CD4-positive, alpha-beta T cell treated with Interleukin-12 subunit alpha and Interleukin-12 subunit beta, for 1 hour (primary cell): Measurements from ENCODE around the gene ADORA1.
A peak's percentile ranks its signal among the peaks of the same experiment; 100 is the strongest.

Source experiments
- DNase-seq: peaks from one replicate; pipeline ENCODE4 v3.0.0-alpha.2; 2020

Gene ADORA1

DNA sequence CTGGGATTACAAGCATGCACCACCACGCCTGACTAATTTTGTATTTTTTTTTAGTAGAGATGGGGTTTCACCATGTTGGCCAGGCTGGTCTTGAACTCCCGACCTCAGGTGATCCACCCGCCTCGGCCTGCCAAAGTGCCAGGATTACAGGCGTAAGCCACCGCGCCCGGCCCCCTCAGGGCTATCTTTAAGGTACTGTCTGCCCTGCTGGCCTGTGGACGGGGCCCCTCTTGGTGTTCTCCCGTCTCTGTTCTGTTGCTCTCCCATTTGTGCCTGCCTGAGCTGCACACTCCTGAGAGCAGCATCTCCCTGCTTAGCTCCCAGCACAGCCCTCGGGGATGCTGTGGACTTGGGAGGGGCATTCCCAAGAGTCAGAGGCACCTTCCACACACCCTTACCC, 34.2 kb downstream of the ADORA1 start:
- DNase-seq: no peak

DNA sequence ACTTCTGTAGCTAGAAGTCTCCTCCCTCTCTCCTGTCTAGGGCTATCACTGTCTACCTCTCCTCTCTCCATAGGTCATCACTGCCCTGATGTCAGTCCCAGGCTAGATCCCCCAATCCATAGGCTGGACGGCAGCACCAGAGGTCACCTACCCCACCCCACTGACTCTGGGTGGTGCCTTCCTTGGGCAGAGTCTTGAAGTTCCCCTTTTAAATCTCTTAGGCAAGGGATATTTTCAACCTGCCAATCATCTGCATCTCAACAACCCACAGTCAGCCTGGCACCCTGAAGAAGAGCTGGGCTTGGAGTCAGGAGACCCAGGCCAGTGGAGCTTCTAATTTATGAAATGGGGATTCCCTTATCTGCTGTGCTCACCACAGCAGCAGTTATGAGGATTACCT, 34.9 kb downstream of the ADORA1 start:
- no peak for DNase-seq

DNA sequence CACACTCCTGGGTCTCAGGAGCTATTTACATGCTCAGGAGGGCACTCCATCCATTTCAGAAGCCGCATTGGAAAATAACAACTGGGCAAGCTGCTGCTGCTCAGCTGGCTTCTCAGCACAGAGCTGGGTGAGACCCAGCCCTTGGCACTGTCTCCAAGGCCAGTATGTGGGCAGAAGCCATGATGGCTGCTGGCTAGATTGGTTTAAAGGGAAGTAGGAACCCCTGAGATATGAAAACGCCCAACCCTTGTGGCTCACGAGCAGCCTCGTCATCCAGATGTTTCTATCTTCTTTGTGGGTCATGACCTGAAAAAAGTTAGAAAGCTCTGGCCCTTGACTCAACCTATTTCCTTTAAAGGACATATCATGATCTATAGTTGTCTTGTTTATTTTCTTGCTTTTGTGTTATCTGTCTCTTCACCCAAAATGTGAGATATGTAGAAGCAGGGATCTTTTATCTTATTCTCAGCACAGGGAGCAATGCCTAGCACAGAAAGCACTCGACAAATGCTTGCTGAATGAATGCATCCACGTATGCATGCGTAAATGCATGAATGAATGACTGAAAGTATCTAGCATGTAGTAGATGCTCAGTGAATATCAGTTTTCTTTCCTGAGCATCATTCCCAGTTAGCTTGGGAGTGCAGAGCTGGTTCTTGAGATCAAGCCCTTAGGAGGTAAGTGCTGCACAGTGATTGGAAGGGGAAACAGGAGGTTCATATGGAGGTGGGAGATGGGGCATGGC, 36.5 kb downstream of the ADORA1 start:
- DNase-seq: no peak

DNA sequence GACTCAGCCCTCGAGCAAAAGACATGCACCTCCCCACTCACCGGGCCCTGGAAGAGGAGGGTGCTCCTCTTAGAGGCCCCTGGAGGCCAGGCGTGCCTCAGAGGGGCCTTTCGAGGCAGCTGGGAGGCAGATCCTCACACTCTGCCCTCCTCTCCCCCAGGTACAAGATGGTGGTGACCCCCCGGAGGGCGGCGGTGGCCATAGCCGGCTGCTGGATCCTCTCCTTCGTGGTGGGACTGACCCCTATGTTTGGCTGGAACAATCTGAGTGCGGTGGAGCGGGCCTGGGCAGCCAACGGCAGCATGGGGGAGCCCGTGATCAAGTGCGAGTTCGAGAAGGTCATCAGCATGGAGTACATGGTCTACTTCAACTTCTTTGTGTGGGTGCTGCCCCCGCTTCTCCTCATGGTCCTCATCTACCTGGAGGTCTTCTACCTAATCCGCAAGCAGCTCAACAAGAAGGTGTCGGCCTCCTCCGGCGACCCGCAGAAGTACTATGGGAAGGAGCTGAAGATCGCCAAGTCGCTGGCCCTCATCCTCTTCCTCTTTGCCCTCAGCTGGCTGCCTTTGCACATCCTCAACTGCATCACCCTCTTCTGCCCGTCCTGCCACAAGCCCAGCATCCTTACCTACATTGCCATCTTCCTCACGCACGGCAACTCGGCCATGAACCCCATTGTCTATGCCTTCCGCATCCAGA, 37.7 kb downstream of the ADORA1 start:
- DNase-seq: no peak

DNA sequence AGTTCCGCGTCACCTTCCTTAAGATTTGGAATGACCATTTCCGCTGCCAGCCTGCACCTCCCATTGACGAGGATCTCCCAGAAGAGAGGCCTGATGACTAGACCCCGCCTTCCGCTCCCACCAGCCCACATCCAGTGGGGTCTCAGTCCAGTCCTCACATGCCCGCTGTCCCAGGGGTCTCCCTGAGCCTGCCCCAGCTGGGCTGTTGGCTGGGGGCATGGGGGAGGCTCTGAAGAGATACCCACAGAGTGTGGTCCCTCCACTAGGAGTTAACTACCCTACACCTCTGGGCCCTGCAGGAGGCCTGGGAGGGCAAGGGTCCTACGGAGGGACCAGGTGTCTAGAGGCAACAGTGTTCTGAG, 38.3 kb downstream of the ADORA1 start:
- DNase-seq: no peak

DNA sequence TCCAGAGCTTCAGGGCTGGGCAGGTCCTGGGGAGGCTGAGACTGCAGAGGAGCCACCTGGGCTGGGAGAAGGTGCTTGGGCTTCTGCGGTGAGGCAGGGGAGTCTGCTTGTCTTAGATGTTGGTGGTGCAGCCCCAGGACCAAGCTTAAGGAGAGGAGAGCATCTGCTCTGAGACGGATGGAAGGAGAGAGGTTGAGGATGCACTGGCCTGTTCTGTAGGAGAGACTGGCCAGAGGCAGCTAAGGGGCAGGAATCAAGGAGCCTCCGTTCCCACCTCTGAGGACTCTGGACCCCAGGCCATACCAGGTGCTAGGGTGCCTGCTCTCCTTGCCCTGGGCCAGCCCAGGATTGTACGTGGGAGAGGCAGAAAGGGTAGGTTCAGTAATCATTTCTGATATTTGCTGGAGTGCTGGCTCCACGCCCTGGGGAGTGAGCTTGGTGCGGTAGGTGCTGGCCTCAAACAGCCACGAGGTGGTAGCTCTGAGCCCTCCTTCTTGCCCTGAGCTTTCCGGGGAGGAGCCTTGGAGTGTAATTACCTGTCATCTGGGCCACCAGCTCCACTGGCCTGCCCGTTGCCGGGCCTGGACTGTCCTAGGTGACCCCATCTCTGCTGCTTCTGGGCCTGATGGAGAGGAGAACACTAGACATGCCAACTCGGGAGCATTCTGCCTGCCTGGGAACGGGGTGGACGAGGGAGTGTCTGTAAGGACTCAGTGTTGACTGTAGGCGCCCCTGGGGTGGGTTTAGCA, 38.8 kb downstream of the ADORA1 start:
- DNase-seq: no peak

DNA sequence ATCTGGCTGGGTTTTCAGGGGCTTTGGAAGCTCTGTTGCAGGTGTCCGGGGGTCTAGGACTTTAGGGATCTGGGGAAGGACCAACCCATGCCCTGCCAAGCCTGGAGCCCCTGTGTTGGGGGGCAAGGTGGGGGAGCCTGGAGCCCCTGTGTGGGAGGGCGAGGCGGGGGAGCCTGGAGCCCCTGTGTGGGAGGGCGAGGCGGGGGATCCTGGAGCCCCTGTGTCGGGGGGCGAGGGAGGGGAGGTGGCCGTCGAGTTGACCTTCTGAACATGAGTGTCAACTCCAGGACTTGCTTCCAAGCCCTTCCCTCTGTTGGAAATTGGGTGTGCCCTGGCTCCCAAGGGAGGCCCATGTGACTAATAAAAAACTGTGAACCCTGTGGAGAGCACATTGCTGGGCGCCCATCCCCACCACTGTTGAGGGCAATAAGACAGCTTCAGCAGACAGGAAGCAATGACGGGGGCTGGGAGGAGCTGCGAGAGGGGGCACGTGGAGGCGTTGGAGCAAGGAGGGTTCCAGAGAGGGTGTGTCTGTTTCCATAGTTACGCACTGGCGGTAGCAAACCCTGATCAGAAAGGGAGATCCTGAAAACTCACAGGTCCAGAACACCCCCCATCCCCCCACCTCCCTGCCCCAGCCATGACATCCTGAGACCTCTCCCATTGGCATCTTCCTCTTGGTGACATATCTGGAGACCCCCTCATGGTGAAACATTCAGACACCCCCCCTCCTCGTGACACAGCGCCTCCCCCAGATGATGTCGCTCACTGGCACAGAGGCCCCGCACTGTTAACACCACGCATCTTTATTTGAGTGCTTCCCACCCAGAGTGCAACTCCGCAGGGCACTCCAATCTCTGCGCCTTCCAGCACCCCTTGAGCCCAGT, 39.7 kb downstream of the ADORA1 start:
- DNase-seq: no peak

DNA sequence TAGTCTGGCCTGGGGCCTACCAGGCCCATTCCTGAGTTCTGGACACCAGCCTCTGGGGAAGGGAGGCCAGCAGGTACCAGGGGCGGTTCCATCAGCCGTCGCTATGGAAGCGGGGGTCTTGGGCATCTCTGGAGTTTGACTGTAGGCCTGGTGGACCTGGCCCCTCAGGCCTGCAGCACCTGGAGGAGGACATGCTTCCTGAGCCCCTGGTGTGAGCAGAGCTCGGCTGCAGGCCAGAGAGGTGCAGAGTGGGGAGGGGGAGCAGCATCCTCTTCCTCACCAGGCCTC, 40.3 kb downstream of the ADORA1 start:
- no peak for DNase-seq

DNA sequence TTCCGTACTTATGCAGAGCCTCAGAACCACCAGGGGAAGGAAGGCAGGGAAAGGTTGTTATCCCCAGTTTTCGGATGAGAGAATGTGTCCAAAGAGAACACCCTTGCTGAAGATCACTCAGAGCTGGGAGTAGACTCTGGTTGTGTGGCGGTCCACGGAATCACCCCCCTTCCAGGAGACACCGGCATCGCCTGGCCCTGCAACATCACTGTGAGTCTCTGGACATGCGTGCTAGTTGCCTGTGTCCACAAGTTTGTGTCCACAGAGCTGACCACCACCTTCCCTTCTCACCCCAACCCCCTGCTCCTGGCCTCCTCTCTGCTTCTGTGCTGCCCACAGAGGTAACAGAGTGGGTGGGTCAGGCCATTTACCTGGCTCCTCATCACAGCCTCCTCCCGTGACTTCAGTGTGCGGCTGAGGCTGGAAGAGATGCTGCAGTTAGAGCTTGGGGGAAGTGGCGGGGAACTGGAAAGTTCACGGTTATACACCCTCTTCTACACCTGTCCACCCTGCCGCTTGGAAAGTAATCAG, 40.8 kb downstream of the ADORA1 start:
- no peak for DNase-seq

DNA sequence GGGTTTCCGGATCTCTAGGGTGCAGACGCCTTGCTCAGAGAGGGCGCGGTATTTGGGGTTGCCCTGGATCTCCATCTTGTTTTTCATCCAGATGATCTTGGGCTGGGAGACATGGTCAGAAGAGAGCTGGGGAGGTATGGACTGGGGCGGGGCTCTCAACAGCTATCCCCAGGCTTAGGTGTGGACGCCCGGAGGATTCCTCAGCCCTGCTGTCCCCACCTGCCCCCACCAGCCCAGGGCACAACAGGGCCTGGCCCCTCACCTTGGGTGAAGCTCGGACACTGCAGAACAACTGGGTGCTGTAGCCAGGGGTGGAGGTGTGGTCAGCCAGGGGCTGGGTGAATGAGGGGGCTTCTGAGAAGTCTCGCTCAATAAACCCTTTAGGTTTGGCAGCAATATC, 41.5 kb downstream of the ADORA1 start:
- no peak for DNase-seq

DNA sequence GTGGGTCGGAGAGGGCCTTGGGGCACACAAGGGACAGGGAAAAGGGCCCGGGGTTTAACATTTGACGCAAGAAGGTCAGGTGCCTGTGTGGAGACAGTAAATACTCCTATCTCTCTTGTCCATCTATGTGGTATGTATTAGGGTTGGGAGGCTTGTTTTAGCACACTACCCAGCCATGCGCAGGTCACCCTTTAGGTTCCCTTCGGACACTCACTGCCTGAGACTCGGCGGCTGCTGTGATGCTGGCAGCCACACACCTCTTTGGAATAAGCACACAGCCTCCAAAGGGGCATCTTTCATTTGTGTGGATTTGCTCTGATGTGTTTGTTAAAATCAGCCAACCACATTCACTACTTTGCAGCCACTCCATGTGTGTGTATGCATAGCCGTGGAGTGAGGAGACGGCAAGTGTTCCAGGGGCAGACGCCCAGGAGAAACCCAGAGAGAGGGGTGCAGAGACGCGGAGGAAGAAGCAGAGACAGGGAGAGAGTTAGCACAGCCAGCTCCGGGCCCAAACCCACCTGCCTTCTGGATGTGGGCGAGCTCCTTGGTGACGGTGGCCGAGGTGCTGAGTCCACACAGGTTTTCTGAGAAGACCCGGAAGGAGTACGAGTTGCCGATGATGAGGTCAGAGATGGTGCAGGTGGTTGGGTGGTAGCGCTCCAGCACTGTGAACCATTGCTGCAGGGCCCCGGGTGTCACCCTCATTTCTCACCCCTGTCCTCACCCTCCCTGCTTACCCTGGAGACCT, 42.4 kb downstream of the ADORA1 start:
- DNase-seq: no peak

DNA sequence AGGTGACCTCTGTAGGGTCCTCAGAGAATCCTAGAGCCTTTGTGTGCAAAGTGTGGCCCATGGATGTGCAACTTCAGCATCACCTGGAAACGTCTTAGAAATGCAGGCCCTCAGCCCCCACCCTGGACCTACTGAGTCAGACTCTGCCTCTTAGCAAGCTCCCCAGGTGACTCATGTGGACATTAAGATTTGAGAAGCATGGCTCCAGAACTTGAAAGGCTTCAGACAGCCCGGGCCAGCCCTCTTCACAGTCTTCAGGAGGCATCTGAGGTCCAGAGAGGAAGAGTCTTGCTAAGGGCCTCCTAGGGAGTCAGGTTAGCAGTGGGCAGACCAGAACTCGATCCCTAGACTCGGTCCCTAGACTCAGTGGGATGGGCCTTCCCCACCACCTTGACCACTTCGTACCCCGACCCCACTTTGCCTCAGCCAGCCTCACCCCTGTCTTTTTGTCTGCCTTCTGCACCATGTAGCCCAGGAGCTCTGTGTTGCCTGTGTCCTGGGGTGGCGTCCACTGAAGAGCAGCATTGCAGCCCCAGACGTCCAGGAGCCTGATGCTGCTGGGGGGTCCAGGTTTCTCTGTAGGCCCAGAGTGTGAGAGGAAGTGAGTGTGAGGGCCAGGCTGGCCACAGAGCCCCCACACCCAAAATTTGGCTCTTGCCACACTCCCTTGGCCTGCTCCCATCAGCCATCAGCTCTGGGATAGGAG, 43.3 kb downstream of the ADORA1 start:
- DNase-seq: no peak

DNA sequence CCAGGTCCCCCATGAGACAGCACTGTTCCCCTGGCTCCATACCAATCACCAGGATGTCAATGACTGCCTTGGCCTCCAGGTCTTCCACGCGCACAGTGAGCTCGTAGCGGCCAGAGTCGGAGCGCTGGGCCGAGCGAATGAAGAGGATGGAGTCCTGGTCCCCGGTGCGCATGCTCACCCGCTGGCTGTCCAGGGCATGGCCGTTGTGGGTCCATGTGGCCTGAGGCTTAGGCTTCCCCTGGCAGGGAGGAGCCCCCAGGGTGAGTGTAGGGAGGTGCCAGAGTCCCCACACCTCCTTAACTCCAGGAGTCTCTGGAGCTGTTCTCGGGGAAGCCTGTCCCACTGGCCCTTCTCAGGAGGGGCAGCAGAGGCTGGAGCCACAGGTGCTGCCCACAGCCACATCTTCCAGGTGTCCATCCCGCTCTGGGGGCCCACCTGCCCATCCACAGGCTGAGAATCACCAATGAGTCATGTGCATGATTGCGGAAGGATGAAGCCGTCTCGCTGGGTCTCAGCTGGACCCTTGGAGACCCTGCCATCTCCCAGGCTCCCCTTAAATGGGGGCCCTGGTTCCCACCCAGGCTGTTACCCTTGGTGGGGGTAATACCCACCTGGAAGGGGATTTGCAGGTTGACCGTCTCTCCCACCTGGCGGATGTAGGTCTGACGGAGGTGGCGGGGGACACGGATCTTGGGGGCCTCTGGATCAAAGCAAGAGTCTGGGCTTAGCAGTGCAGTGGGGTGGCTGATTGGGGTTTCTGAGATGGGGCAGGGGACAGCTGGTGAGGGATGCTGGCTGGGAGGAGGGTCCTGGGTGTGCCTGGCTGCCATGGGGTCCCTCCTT, 44.0 kb downstream of the ADORA1 start:
- no peak for DNase-seq

DNA sequence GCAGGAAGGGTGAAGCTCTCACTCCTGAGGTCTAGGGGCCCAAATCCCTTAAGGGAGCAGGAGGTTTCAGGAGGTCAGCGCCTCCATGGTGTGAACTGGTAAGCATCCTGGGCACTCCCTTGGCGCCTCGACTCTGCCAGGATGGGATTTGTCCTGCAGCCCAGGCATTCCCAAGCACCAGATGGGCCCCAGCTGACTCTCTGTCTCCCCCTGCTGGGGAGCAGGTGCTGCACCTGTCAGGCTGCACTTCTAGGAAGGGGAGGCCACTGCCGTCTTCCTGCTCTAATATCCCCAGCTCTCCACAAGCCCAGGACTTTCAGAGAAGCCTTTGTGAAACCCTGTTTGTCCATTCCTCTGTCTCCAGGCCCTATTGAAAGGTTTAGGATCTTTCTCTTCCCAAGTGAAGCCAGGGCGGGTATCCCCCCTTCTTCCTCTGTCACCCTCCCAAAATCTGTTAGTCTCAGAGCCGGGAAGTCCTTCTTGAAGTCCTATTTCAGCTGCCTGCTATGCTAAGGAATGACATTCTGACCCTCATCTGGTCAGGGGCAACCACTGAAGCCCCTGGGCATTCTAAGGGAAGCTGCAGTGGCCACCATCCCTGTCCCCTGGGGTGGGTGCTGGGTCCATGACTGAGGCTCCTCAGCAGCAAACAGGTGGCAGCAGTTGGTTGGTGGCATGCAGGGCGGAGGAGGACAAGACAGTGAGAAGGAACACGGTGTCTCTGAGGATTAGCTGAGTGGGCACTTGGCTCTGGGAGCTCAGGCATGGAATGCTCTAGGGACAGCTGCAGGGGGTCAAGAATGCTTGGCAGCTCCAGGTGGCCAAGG, 44.9 kb downstream of the ADORA1 start:
- peak; percentile 26 for DNase-seq

DNA sequence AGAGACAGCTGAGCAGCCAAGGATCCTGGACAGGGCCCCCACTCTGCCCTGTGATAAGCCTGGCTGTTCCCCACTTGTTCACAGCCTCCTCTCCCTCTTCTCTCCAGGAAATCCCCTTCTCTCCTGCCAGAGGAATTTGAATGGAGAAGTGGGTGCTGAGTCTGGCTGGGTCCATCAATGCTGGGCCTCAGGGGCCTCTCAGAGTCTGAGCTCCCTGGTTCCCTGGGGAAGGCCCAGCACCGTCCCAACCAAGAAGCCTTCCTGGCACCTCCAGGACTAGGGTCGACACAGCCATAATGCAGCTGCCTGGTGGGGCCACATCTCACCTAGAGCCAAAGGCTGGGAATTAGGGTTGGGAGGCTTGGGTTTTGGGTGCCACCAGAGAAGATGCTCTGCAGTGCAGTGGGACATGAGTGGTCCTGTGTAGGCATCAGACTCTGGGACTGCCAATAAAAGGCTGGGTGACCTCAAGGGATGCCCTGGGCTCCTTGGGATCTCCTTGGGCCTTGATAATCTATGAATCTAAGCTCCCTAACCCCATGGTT, 45.6 kb downstream of the ADORA1 start:
- no peak for DNase-seq

DNA sequence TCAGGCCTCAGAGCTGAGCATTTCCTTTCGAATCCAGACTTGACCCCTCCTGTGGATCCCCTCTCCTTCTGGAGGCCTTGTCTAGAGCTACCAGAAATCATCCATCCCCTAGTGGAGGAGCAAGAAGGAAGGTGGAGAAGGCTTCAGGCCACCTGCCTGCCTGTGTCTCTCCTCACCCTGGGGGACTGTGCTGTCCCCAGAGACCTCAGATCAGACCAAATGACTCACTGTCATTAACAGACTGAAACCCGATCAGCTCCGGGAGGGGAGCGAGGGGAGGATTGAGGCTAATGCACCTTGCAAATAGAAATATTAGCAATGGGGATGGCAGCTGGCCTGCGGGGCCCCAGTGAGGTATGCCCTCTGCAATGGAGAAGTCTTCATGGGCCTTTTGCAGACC, 46.0 kb downstream of the ADORA1 start:
- no peak for DNase-seq

DNA sequence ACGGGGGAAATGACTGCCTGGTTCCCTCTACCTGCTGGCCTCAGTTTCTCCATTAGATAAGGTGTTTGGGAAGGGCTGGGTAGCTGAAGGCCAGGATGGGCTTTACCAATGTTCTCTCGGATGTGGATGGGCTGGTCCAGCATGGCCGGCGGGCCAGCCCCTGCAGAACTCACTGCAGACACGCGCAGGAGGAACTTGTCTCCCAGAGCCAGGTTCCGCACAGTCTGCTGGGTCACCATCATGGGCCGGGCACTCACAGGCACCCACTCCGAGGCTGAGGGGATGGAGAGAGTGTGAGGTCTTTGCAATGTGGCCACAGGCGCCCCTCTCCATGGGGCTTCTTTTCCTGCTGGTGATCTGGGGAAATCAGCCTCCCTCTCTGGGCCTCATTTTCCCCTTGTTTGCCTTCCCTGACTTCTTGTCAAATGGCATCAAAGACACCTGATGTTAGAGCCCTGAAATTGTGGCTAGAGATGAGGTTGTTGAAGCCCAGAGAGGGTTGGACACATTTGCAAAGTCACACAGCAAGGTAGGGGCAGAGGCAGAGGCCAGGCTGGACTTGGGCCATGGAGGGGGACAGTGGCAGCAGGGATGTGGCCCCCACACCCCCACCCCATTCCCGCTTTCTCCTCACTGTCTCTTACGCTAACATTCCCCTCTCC, 46.9 kb downstream of the ADORA1 start:
- no peak for DNase-seq

DNA sequence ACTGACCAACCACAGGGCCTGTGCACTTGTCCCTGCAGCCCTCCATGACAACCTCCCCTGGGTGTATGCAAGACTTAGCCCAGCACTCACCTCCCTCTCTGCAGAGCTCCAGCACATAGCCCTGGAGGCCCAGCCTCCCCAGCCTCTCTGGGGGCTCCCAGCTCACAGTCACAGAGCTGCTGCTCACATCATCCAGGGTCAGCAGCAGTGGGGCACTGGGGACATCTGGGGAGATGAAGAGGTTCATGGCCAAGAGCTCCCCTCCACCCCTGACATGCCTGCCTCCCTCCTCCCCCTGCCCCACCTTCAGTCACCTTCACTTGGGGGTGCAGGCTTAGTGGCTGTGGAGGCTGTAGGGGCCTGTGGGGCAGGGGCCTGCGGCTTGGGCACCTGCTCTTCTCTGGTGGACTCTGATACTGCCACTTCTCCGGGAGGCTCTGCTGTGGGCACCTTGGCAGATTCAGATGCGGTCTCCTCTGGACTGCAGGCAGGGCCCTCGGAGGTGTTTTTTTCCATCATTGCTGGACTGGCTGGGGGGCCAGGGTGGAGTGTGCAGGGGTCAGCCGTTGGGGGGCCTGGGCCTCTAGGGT, 47.8 kb downstream of the ADORA1 start, which contains the start of gene MYBPH:
Gene MYBPH (minus strand): TSS at position 590 of the 590 bp plus-strand sequence. CDS start 71 bp downstream, at position 519.
- no peak for DNase-seq
